Measurements from ENCODE around the gene GMDS. TPM values are rescaled to one million over a fixed set of nuclear protein-coding genes. Genes with fewer than 3 reads are reported as not detected.

Gene GMDS
- total RNA-seq, 1 experiment from 2014 or later, result 27.6 TPM

- no peak overlapping the region for H3K18ac ChIP-seq (ENCODE audit: insufficient read length, low read depth, low read length)
- no peaks in the 10 kb centered on the region for H3K9me3 ChIP-seq (ENCODE audit: control insufficient read depth, low read depth, low read length)
- no peak overlapping the region for H3K23ac ChIP-seq (ENCODE audit: insufficient read length, low read depth, low read length)
- H3T11ph ChIP-seq (ENCODE audit: low read length), result no peak overlapping the region
- Mint-ChIP-seq H3K36me3 (ENCODE audit: insufficient read depth in 1 of 3, low read depth in 3 of 3) (peaks cover 0 to 2% (median 0%) of the 10 kb centered on the region in 3 experiments; a peak in 1 of 7 replicates), H3K4me1 (peaks cover 2 to 4% of the 10 kb centered on the region in 2 experiments; a peak in 2 of 4 replicates), H3K4me3 (no peak overlapping the region), H3K9me3 (no peaks in the 10 kb centered on the region), H3K27me3 (ENCODE audit: low read depth) (no peaks in the 10 kb centered on the region), H3K27ac (peak overlapping the region in 1 of 3 experiments; percentile 25; a peak in 1 of 7 replicates)
- H2BK20ac ChIP-seq (ENCODE audit: low read depth, low read length, poor library complexity, severe bottlenecking), result no peak overlapping the region
- no CpG with 5 or more reads among the region's 6 CpGs for WGBS (ENCODE audit: extremely low coverage, insufficient read length, low lambda C conversion rate)
- H3K27me3 ChIP-seq (ENCODE audit: insufficient read depth, low read length), result no peaks in the 10 kb centered on the region
- no peak overlapping the region for H2BK5ac ChIP-seq (ENCODE audit: insufficient read length, low read length)
- no peak for DNase-seq
- H3K56ac ChIP-seq (ENCODE audit: insufficient read length, low read depth, low read length), result no peak overlapping the region
- H3K4me1 ChIP-seq (ENCODE audit: insufficient read depth, low read length), result no peaks in the 10 kb centered on the region; the same call in 1 of the 2 replicates
- H4K20me1 ChIP-seq (ENCODE audit: control insufficient read depth, insufficient read depth, insufficient read length), result no peaks in the 10 kb centered on the region
- H4K8ac ChIP-seq (replicated peaks; ENCODE audit: insufficient read length, low read depth, low read length), result no peak overlapping the region
- no peak overlapping the region for H2AK5ac ChIP-seq (ENCODE audit: insufficient read length, low read length)
- TF ChIP-seq CTCF (conservative IDR thresholded peaks at IDR 0.05), result no peak
- H3K79me1 ChIP-seq (ENCODE audit: insufficient read depth, low read depth, low read length, poor library complexity, severe bottlenecking), result no peaks in the 10 kb centered on the region
- H3K27ac ChIP-seq (ENCODE audit: insufficient read length, low read depth, low read length), result no peak overlapping the region
- H2BK12ac ChIP-seq (ENCODE audit: insufficient read length, low read depth, low read length), result no peak overlapping the region
- H3K9ac ChIP-seq (ENCODE audit: extremely low read depth, insufficient read length, low read length), result no peak overlapping the region
- no peak overlapping the region for H3K4ac ChIP-seq (ENCODE audit: low read depth, low read length)
- no peaks in the 10 kb centered on the region for H3K79me2 ChIP-seq (ENCODE audit: insufficient read depth, low read length)
- no peaks in the 10 kb centered on the region for H3K23me2 ChIP-seq (ENCODE audit: insufficient read length, low read depth, low read length, poor library complexity, severe bottlenecking)
- H3K14ac ChIP-seq (ENCODE audit: insufficient read depth, low read length), result no peak overlapping the region
- H2BK120ac ChIP-seq (ENCODE audit: low read depth, low read length, poor library complexity, severe bottlenecking), result no peak overlapping the region
- no peak overlapping the region for H2AFZ ChIP-seq (ENCODE audit: low read length)
- H3K4me2 ChIP-seq (ENCODE audit: insufficient read depth, insufficient read length, low read length), result no peak overlapping the region
- no peak overlapping the region for H2BK15ac ChIP-seq (ENCODE audit: low read depth, low read length)
- no peak overlapping the region for H4K91ac ChIP-seq (ENCODE audit: insufficient read length, low read depth, low read length)
- no peak overlapping the region for H4K5ac ChIP-seq (ENCODE audit: insufficient read length, low read depth, low read length)
Measured at GRCh38 chr6:1965596-1966224, 279.7 kb downstream of the GMDS start.
